Mesothelial cell of epicardium (in vitro differentiated cells): Measurements from ENCODE around the gene TBC1D22A. TPM values are rescaled to one million over a fixed set of nuclear protein-coding genes. Genes with fewer than 3 reads are reported as not detected.

Source experiments
- DNase-seq, 2 experiments: peaks; one replicate each; pipeline ENCODE4 v3.0.0; 2021; ENCODE audit warnings: low spot score in 2 of 2; ENCODE audit not compliant: unreplicated experiment in 2 of 2
- H3K27ac Mint-ChIP-seq: 2 replicates; pipeline ENCODE4 v1.8.0; 2021; ENCODE audit warnings: mixed read lengths
- H3K27me3 Mint-ChIP-seq: 2 replicates; pipeline ENCODE4 v1.8.0; 2021; ENCODE audit warnings: low read depth, mixed read lengths
- H3K36me3 Mint-ChIP-seq: 2 replicates; pipeline ENCODE4 v1.8.0; 2021; ENCODE audit warnings: mixed read lengths
- H3K4me1 Mint-ChIP-seq: 2 replicates; pipeline ENCODE4 v1.8.0; 2021; ENCODE audit warnings: mixed read lengths
- H3K4me3 Mint-ChIP-seq: 2 replicates; pipeline ENCODE4 v1.8.0; 2021; ENCODE audit warnings: mild to moderate bottlenecking, moderate library complexity, mixed read lengths
- H3K9me3 Mint-ChIP-seq: 2 replicates; pipeline ENCODE4 v1.8.0; 2021; ENCODE audit warnings: mixed read lengths
- CTCF ChIP-seq: fragments of 200-600 bp; sonication (generic); IDR thresholded peaks from one replicate; pipeline ENCODE4 v1.5.0; 2021; ENCODE audit warnings: antibody characterized with exemption; ENCODE audit not compliant: unreplicated experiment
- total RNA-seq: library from RNA; stranded (reverse); gene quantifications from 3 replicates; pipeline ENCODE4 v1.2.1, GENCODE V29; 2021

Gene TBC1D22A
- total RNA-seq, 1 donor from 2014 or later: 26.6 TPM

GRCh38 chr22:47030143-47030661 lies 267.8 kb downstream of the TBC1D22A start:
- H3K4me3 Mint-ChIP-seq: no peak overlapping the region

GRCh38 chr22:47030881-47031627 lies 268.6 kb downstream of the TBC1D22A start:
- no peaks in the 10 kb centered on the region for H3K9me3 Mint-ChIP-seq
- H3K36me3 Mint-ChIP-seq: no peaks in the 10 kb centered on the region
- DNase-seq: no peak
- H3K4me1 Mint-ChIP-seq: peaks cover 11% of the 10 kb centered on the region
- no peaks in the 10 kb centered on the region for H3K27me3 Mint-ChIP-seq
- no peak overlapping the region for H3K27ac Mint-ChIP-seq
- H3K4me3 Mint-ChIP-seq: no peak overlapping the region
- TF ChIP-seq CTCF: no peak

More at GRCh38 chr22:47030143-47030661, 267.8 kb downstream of the TBC1D22A start:
- Mint-ChIP-seq H3K27me3 (no peaks in the 10 kb centered on the region), H3K36me3 (no peaks in the 10 kb centered on the region), H3K4me1 (peaks cover 9% of the 10 kb centered on the region), H3K27ac (no peak overlapping the region), H3K9me3 (no peaks in the 10 kb centered on the region)
- no peak for DNase-seq
- TF ChIP-seq CTCF: no peak

GRCh38 chr22:47031628-47031915 lies 269.1 kb downstream of the TBC1D22A start:
- Mint-ChIP-seq H3K4me3 (no peak overlapping the region), H3K27ac (no peak overlapping the region), H3K9me3 (no peaks in the 10 kb centered on the region), H3K4me1 (peaks cover 11% of the 10 kb centered on the region), H3K27me3 (no peaks in the 10 kb centered on the region), H3K36me3 (no peaks in the 10 kb centered on the region)
- no peak for DNase-seq
- TF ChIP-seq CTCF: no peak

- no peaks in the 10 kb centered on the region for H3K27me3 Mint-ChIP-seq
- H3K4me3 Mint-ChIP-seq: no peak overlapping the region
- H3K4me1 Mint-ChIP-seq: peaks cover 11% of the 10 kb centered on the region
- no peaks in the 10 kb centered on the region for H3K9me3 Mint-ChIP-seq
- no peaks in the 10 kb centered on the region for H3K36me3 Mint-ChIP-seq
- no peak overlapping the region for H3K27ac Mint-ChIP-seq
- DNase-seq: no peak
- TF ChIP-seq CTCF: no peak
Observed at GRCh38 chr22:47032091-47032943, 269.9 kb downstream of the TBC1D22A start.

GRCh38 chr22:47032956-47033647 lies 270.7 kb downstream of the TBC1D22A start:
- no peak for TF ChIP-seq CTCF
- Mint-ChIP-seq H3K4me1 (peaks cover 11% of the 10 kb centered on the region), H3K36me3 (no peaks in the 10 kb centered on the region), H3K27me3 (no peaks in the 10 kb centered on the region), H3K4me3 (no peak overlapping the region), H3K9me3 (no peaks in the 10 kb centered on the region), H3K27ac (no peak overlapping the region)
- no peak for DNase-seq
